ENCODE measurements around the gene IDS. TPM values are rescaled to one million over a fixed set of nuclear protein-coding genes. Genes with fewer than 3 reads are reported as not detected.

IDS gene
- polyA plus RNA-seq, 1 of the 3 experiments (the other 2 are of a cell fraction) = 78.4 TPM

- TF ChIP-seq REST (IDR thresholded peaks at IDR 0.05; ENCODE audit: low read depth, low read length) (no peak), GATA2 (CRISPR knock-in tag; IDR thresholded peaks at IDR 0.05) (no peak)
These were observed 31.1 kb downstream of the IDS start (continued) for GRCh38 chrX:149473966-149474365.

- no peak for DNase-seq
- Histone ChIP-seq H3K36me3 (replicated peaks in 1 of 2; ENCODE audit: control insufficient read depth in 1 of 2, insufficient read depth in 2 of 2, low read length in 1 of 2) (no peaks in the 10 kb centered on the region), H4K20me1 (ENCODE audit: insufficient read depth) (no peaks in the 10 kb centered on the region), H3K9ac (no peak overlapping the region), H2AFZ (ENCODE audit: low read depth) (no peak overlapping the region), H3K27me3 (ENCODE audit: insufficient read depth) (peaks cover 13% of the 10 kb centered on the region; the same call in 1 of the 2 replicates), H3K27ac (ENCODE audit: low read depth in 2 of 2, low read length in 1 of 2) (no peak overlapping the region), H3K9me2 (no peaks in the 10 kb centered on the region), H3K79me2 (ENCODE audit: insufficient read depth) (no peaks in the 10 kb centered on the region), H3K4me2 (no peak overlapping the region), H3K9me3 (no peaks in the 10 kb centered on the region), H3K4me1 (ENCODE audit: control insufficient read depth in 1 of 2, insufficient read depth in 2 of 2, low read depth in 1 of 2, low read length in 1 of 2) (no peaks in the 10 kb centered on the region; a peak in 1 of 4 replicates), H3K4me3 (ENCODE audit: low read depth in 2 of 2, low read length in 1 of 2) (no peak overlapping the region), H3F3A (replicated peaks; ENCODE audit: insufficient read depth) (no peaks in the 10 kb centered on the region)
- WGBS (ENCODE audit: low lambda C conversion rate) = 48% methylated on average over 1 of the region's 1 CpG
- CTCF ChIA-PET = interaction anchor here (1.0 kb wide), 1 partner anchor 22 kb away, joined by 4 read pairs; no protein-coding TSS in a partner anchor
- TF ChIP-seq NRF1 (IDR thresholded peaks at IDR 0.05; ENCODE audit: low read depth, low read length) (no peak), RXRA (IDR thresholded peaks at IDR 0.05; ENCODE audit: borderline replicate concordance, low read depth) (no peak), TEAD4 (IDR thresholded peaks at IDR 0.05; ENCODE audit: borderline replicate concordance, insufficient read depth) (no peak), CHD2 (IDR thresholded peaks at IDR 0.05; ENCODE audit: low read length, partially characterized antibody) (no peak), JUND (IDR thresholded peaks at IDR 0.05) (no peak), EP300 (IDR thresholded peaks at IDR 0.05; ENCODE audit: borderline replicate concordance in 1 of 2, low read depth in 1 of 2, low read length in 1 of 2) (no peak), SIN3A (IDR thresholded peaks at IDR 0.05; ENCODE audit: borderline replicate concordance, low read depth, low read length) (no peak), YY1 (IDR thresholded peaks at IDR 0.05; ENCODE audit: low read depth) (no peak), GABPA (IDR thresholded peaks at IDR 0.05; ENCODE audit: low read depth) (no peak)
- POLR2A ChIA-PET = no interaction called here
These were observed 32.0 kb downstream of the IDS start for GRCh38 chrX:149473092-149473491.

DNA sequence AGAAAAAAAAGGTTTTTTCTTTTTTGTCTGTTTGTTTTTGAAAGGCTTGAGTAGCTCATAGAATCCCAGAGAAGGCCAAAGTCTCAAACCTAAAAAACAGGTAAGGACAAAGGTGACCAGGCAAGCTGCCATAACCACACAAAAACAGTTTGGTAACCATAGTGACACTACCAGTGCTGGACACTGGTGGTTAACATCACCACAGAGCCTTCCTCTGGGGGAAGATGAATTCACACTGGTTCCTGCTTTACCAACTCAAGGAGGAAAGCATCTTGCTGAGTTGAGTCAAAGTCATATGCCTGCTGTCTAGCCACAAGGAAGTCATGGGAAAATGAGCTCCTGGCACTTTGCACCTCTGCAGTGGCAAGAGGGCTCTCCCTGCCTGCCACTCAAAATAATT, 32.5 kb downstream of the IDS start:
- H3K9me3 ChIP-seq = no peaks in the 10 kb centered on the region
- TF ChIP-seq, protein P1, sequence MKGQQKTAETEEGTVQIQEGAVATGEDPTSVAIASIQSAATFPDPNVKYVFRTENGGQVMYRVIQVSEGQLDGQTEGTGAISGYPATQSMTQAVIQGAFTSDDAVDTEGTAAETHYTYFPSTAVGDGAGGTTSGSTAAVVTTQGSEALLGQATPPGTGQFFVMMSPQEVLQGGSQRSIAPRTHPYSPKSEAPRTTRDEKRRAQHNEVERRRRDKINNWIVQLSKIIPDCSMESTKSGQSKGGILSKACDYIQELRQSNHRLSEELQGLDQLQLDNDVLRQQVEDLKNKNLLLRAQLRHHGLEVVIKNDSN (IDR thresholded peaks at IDR 0.05; ENCODE audit: borderline replicate concordance, low read depth) = no peak
- TF ChIP-seq FOXJ3 (CRISPR knock-in tag; IDR thresholded peaks at IDR 0.05) = no peak
- TF ChIP-seq JUND (IDR thresholded peaks at IDR 0.05) = no peak
- no peak for TF ChIP-seq USF2 (IDR thresholded peaks at IDR 0.05; ENCODE audit: borderline replicate concordance, low read depth, low read length)
- TF ChIP-seq YY1 (IDR thresholded peaks at IDR 0.05; ENCODE audit: low read depth) = no peak
- TF ChIP-seq SMC3 (IDR thresholded peaks at IDR 0.05; ENCODE audit: low read depth, low read length) = no peak
- TF ChIP-seq POLR2AphosphoS5 (IDR thresholded peaks at IDR 0.05; ENCODE audit: low read depth, low read length) = no peak
- TF ChIP-seq TAF1 (IDR thresholded peaks at IDR 0.05; ENCODE audit: borderline replicate concordance, low read depth, low read length) = no peak
- TF ChIP-seq ELF1 (IDR thresholded peaks at IDR 0.05) = no peak
- TF ChIP-seq, protein P2, sequence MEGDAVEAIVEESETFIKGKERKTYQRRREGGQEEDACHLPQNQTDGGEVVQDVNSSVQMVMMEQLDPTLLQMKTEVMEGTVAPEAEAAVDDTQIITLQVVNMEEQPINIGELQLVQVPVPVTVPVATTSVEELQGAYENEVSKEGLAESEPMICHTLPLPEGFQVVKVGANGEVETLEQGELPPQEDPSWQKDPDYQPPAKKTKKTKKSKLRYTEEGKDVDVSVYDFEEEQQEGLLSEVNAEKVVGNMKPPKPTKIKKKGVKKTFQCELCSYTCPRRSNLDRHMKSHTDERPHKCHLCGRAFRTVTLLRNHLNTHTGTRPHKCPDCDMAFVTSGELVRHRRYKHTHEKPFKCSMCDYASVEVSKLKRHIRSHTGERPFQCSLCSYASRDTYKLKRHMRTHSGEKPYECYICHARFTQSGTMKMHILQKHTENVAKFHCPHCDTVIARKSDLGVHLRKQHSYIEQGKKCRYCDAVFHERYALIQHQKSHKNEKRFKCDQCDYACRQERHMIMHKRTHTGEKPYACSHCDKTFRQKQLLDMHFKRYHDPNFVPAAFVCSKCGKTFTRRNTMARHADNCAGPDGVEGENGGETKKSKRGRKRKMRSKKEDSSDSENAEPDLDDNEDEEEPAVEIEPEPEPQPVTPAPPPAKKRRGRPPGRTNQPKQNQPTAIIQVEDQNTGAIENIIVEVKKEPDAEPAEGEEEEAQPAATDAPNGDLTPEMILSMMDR (IDR thresholded peaks at IDR 0.05) = no peak
- TF ChIP-seq MXI1 (IDR thresholded peaks at IDR 0.05; ENCODE audit: low read depth, low read length) = no peak
- no peak for TF ChIP-seq TCF12 (IDR thresholded peaks at IDR 0.05)
- no peak for TF ChIP-seq GABPA (IDR thresholded peaks at IDR 0.05; ENCODE audit: low read depth)
- no peak for TF ChIP-seq GATA2 (CRISPR knock-in tag; IDR thresholded peaks at IDR 0.05)
- H3K9ac ChIP-seq = no peak overlapping the region
- no peak overlapping the region for H3K27ac ChIP-seq (ENCODE audit: low read depth in 2 of 2, low read length in 1 of 2)
- no peak overlapping the region for H2AFZ ChIP-seq (ENCODE audit: low read depth)
- peaks cover 13% of the 10 kb centered on the region; the same call in 1 of the 2 replicates for H3K27me3 ChIP-seq (ENCODE audit: insufficient read depth)
- H3K79me2 ChIP-seq (ENCODE audit: insufficient read depth) = no peaks in the 10 kb centered on the region
- no peaks in the 10 kb centered on the region for H3K9me2 ChIP-seq
- H3K36me3 ChIP-seq (replicated peaks in 1 of 2; ENCODE audit: control insufficient read depth in 1 of 2, insufficient read depth in 2 of 2, low read length in 1 of 2) = no peaks in the 10 kb centered on the region
- no peaks in the 10 kb centered on the region for H4K20me1 ChIP-seq (ENCODE audit: insufficient read depth)
- no peak for DNase-seq
- ChIA-PET POLR2A (no interaction called here), CTCF (interaction anchor here (1.0 to 2.9 kb wide), 3 partner anchors 11 to 1424 kb away, joined by 3 to 16 read pairs (median 4); no protein-coding TSS in a partner anchor)
- H3K4me1 ChIP-seq (ENCODE audit: control insufficient read depth in 1 of 2, insufficient read depth in 2 of 2, low read depth in 1 of 2, low read length in 1 of 2) = no peaks in the 10 kb centered on the region; a peak in 1 of 4 replicates
- H3F3A ChIP-seq (replicated peaks; ENCODE audit: insufficient read depth) = no peaks in the 10 kb centered on the region
- no peak overlapping the region for H3K4me2 ChIP-seq
- H3K4me3 ChIP-seq (ENCODE audit: low read depth in 2 of 2, low read length in 1 of 2) = no peak overlapping the region

Measured in SK-N-SH (cell line).